ENCODE data around the gene KRT23. TPM values are rescaled to one million over a fixed set of nuclear protein-coding genes. Genes with fewer than 3 reads are reported as not detected.

Gene KRT23
- total RNA-seq, 1 experiment from 2014 or later = not detected

DNA sequence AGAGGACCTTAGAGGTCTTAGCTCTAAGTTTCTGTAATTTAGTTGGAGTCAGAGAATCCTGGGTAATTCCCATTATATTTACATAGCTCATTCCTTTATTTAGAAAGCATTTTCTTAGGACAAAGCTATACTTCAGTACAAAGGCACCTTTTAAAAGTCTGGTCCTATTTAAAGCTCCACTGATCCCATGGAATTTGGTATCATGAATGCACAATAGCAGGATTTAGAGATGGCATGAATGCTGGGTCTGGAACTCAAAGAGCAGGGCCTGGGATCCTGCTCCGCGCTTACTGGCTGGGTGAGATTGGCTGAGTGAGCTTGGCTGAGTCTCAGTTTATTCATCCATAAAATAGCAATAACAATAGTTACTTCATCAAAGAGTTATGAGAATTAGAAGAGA is 4.8 kb downstream of the KRT23 start:
- no peak for TF ChIP-seq CTCF (IDR thresholded peaks at IDR 0.05; ENCODE audit: unreplicated experiment)
- H3K9me3 Mint-ChIP-seq (ENCODE audit: unreplicated experiment) = no peaks in the 10 kb centered on the region
- H3K4me1 Mint-ChIP-seq (ENCODE audit: insufficient read depth, unreplicated experiment) = peaks cover 11% of the 10 kb centered on the region
- H3K36me3 Mint-ChIP-seq (ENCODE audit: insufficient read depth, unreplicated experiment) = no peaks in the 10 kb centered on the region
- no peaks in the 10 kb centered on the region for H3K27me3 Mint-ChIP-seq (ENCODE audit: insufficient read depth, unreplicated experiment)
- intact Hi-C loops (cut with micrococcal nuclease) = no loop called here
- no peak overlapping the region for H3K27ac Mint-ChIP-seq (ENCODE audit: low read depth, unreplicated experiment)
- no TSS peak for BruUV-seq (replicated peaks)
- no peak overlapping the region for H3K4me3 Mint-ChIP-seq (ENCODE audit: unreplicated experiment)
- ChIA-PET CTCF (interaction anchor here (1.6 to 2.3 kb wide), 2 partner anchors 14 to 390 kb away, joined by 5 read pairs; no protein-coding TSS in a partner anchor), POLR2A (interaction anchor here (1.3 kb wide), 1 partner anchor 21 kb away, joined by 3 read pairs; no protein-coding TSS in a partner anchor)
- no peak for DNase-seq (ENCODE audit: unreplicated experiment)

DNA sequence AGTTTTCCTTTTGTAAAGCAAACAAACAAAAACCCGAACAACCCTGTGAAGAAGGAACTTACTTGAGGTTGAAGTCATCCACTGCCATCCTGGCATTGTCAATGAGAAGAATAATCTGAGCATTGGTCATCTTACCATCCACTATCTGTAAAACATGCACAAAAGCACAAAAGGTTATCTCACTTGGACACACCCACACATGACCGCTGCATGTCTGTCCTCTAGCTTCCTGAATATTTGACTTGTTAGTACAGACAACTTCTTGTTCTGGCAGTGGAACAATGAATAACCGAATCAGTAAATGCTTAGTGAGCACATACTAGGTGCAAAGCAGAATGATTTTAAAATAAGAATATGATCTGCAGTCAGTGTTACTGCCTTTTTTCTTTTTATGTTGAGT is 6.1 kb downstream of the KRT23 start:
- Mint-ChIP-seq H3K27ac (ENCODE audit: low read depth, unreplicated experiment) (no peak overlapping the region), H3K4me1 (ENCODE audit: insufficient read depth, unreplicated experiment) (no peaks in the 10 kb centered on the region), H3K4me3 (ENCODE audit: unreplicated experiment) (no peak overlapping the region), H3K9me3 (ENCODE audit: unreplicated experiment) (no peaks in the 10 kb centered on the region), H3K36me3 (ENCODE audit: insufficient read depth, unreplicated experiment) (no peaks in the 10 kb centered on the region), H3K27me3 (ENCODE audit: insufficient read depth, unreplicated experiment) (peaks cover 12% of the 10 kb centered on the region)
- ChIA-PET CTCF (interaction anchor here (2.3 kb wide), 1 partner anchor 15 kb away, joined by 5 read pairs; no protein-coding TSS in a partner anchor), POLR2A (no interaction called here)
- no peak for TF ChIP-seq CTCF (IDR thresholded peaks at IDR 0.05; ENCODE audit: unreplicated experiment)
- BruUV-seq (replicated peaks) = no TSS peak
- intact Hi-C loops (cut with micrococcal nuclease) = no loop called here
- DNase-seq (ENCODE audit: unreplicated experiment) = no peak

- peaks cover 13% of the 10 kb centered on the region for H3K27me3 Mint-ChIP-seq (ENCODE audit: insufficient read depth, unreplicated experiment)
- ChIA-PET CTCF (interaction anchor here (1.1 to 1.2 kb wide), 2 partner anchors 37 to 623 kb away, joined by 3 to 4 read pairs; no protein-coding TSS in a partner anchor), POLR2A (no interaction called here)
- H3K4me3 Mint-ChIP-seq (ENCODE audit: unreplicated experiment) = no peak overlapping the region
- DNase-seq (ENCODE audit: unreplicated experiment) = no peak
- H3K27ac Mint-ChIP-seq (ENCODE audit: low read depth, unreplicated experiment) = no peak overlapping the region
- H3K4me1 Mint-ChIP-seq (ENCODE audit: insufficient read depth, unreplicated experiment) = peaks cover 10% of the 10 kb centered on the region
- H3K9me3 Mint-ChIP-seq (ENCODE audit: unreplicated experiment) = no peaks in the 10 kb centered on the region
- intact Hi-C loops (cut with micrococcal nuclease) = no loop called here
- H3K36me3 Mint-ChIP-seq (ENCODE audit: insufficient read depth, unreplicated experiment) = no peaks in the 10 kb centered on the region
- TF ChIP-seq CTCF (IDR thresholded peaks at IDR 0.05; ENCODE audit: unreplicated experiment) = no peak
- BruUV-seq (replicated peaks) = no TSS peak
Measured at GRCh38 chr17:40926341-40926740, 11.1 kb downstream of the KRT23 start.

- ChIA-PET CTCF (interaction anchor here (0.7 kb wide), 1 partner anchor 653 kb away, joined by 4 read pairs; no protein-coding TSS in a partner anchor), POLR2A (interaction anchor here (0.7 kb wide), 1 partner anchor 504 kb away, joined by 3 read pairs; no protein-coding TSS in a partner anchor)
- intact Hi-C loops (cut with micrococcal nuclease) = no loop called here
- BruUV-seq (replicated peaks) = no TSS peak
- DNase-seq (ENCODE audit: unreplicated experiment) = peak; percentile 62
- Mint-ChIP-seq H3K4me3 (ENCODE audit: unreplicated experiment) (no peak overlapping the region), H3K9me3 (ENCODE audit: unreplicated experiment) (no peaks in the 10 kb centered on the region), H3K4me1 (ENCODE audit: insufficient read depth, unreplicated experiment) (peaks cover 10% of the 10 kb centered on the region), H3K27ac (ENCODE audit: low read depth, unreplicated experiment) (peak overlapping the region; percentile 92), H3K36me3 (ENCODE audit: insufficient read depth, unreplicated experiment) (no peaks in the 10 kb centered on the region), H3K27me3 (ENCODE audit: insufficient read depth, unreplicated experiment) (peaks cover 11% of the 10 kb centered on the region)
- no peak for TF ChIP-seq CTCF (IDR thresholded peaks at IDR 0.05; ENCODE audit: unreplicated experiment)
Measured at GRCh38 chr17:40922239-40922638, 15.2 kb downstream of the KRT23 start.

Data from MCF 10A (cell line).